GM21576 (cell line): Measurements from ENCODE around the gene AKTIP.
"Not testable (repeated sequence)": the region's sequence is repeated elsewhere in the genome, so short reads cannot be mapped to it uniquely, and the experiment has no call there.

ENCODE experiments used
- ATAC-seq: cut with Tn5 transposase; IDR thresholded peaks from one replicate; pipeline ENCODE4 v1.9.1; 2021; ENCODE audit warnings: mild to moderate bottlenecking, moderate library complexity; ENCODE audit not compliant: unreplicated experiment

AKTIP gene

DNA sequence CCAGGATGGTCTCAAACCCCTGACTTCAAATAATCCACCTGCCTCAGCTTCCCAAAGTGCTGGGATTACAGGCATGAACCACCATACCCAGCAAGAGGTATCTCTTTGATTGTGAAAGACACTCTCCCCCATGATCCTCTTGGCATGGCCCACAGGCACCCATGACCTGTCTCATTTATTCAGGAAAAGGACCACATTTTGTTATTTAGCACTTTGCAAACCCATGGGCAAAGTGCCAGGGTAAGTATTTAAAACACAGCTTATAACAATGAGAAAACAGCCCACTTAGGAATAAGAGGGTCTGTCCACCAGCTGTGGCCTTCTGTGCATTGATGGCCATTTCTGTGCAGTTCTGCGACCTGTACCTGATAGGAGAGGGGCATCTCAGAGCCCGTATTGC lies 12.8 kb upstream of the AKTIP start:
- no peak for ATAC-seq

- ATAC-seq, result no peak
Observed at GRCh38 chr16:53515259-53515658, 12.2 kb upstream of the AKTIP start.

DNA sequence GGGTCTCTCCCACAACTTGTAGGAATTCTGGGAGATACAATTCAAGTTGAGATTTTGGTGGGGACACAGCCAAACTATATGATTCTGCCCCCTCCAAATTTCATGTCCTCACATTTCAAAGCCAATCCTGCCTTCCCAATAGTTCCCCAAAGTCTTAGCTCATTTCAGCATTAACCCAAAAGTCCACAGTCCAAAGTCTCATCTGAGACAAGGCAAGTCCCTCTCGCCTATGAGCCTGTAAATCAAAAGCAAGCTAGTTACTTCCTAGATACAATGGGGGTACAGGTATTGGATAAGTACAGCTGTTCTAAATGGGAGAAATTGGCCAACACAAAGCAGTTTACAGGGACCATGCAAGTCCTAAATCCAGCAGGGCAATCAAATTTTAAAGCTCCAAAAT lies 9.8 kb upstream of the AKTIP start:
- not testable (repeated sequence) for ATAC-seq

GRCh38 chr16:53511403-53512280 lies 8.6 kb upstream of the AKTIP start:
- ATAC-seq, result no peak

GRCh38 chr16:53511084-53511402 lies 8.0 kb upstream of the AKTIP start:
- no peak for ATAC-seq

DNA sequence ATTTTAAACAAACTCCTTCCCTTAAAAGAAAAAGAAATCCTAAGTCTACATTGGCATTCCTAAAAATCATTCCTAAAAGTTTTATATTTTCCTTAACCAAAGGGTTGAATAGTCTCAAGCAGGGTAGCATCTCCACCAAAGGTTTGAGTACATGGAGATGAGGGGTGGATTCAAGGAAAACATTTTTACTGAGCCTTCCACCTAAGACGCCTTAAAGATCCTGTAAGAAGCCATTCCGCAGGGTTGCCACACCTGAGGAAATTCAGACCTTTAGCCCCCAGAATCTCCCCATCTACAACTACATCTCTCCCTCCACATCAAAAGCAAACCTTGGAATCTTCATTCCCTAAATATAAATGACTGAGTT lies 7.7 kb upstream of the AKTIP start:
- ATAC-seq, result no peak

- ATAC-seq, result no peak
Observed at GRCh38 chr16:53509906-53510703, 7.1 kb upstream of the AKTIP start.

DNA sequence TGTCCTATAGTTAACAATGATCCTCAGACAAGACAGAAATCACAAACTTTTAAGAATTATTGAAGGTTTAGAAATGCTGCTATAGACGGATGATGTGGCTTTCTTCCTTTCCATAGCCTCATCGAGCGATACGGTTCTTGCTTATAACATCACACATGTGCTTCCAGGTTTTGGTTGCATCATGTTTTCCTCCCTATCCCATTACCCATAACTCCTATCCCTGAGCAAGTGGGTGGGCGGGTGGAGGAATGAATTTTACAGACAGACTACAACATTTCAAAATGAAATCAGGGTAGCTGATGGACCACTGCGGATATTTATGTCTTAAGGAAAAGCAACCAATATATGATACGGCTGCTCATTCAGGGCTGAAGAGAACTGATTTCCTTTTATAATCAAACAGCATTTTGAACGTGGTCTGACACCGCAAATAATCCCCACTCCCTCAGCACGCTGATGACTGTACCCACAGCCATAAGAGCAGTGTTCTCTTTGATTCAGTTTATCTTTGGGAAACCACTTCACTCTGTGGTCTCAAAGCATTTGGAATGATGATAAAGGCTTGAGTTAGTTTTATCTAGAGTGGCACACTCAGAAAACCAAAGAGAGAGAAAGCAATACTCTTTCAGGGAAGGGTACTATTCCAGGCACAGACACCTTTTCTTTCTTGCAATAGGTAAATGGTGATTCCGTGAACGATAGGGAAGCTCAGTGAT lies 4.6 kb upstream of the AKTIP start:
- ATAC-seq, result no peak

GRCh38 chr16:53506254-53506653 lies 3.2 kb upstream of the AKTIP start:
- ATAC-seq, result no peak

GRCh38 chr16:53504665-53505064 lies 1.7 kb upstream of the AKTIP start:
- ATAC-seq, result no peak

GRCh38 chr16:53503991-53504663 lies 1.1 kb upstream of the AKTIP start:
- no peak for ATAC-seq

DNA sequence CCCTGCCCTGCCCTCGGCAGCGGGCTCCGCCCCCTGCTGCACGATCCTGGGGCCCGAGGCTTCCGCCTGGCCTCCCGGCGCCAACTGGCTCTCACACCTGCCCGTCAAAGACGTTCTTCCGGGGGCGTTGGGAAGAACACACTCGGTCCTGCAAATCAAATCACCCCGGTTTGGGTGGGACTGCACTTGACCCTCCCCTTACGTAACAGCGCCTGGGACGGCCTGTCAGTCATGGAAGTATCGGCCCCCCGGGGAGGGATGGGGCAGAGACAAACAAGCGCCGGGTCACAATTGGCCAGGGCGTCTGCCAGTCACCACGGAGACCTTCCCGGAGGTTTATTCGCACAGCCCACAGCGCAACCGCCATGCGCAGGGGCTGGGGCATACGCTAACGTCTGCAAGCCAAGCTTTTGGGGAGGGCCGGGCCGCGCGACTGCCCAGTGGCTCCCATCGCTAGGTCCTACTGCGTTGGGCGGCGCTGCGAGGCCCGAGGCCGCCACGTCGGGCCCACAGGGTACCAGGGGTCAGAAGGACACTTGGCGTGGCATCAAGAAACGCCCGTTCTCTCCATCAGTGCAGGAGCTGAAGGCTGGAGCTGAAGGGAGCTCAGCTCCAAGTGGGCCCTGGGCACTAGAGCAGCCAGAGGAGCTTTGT lies 388 bp upstream of the AKTIP start:
- peak; percentile 95 for ATAC-seq

DNA sequence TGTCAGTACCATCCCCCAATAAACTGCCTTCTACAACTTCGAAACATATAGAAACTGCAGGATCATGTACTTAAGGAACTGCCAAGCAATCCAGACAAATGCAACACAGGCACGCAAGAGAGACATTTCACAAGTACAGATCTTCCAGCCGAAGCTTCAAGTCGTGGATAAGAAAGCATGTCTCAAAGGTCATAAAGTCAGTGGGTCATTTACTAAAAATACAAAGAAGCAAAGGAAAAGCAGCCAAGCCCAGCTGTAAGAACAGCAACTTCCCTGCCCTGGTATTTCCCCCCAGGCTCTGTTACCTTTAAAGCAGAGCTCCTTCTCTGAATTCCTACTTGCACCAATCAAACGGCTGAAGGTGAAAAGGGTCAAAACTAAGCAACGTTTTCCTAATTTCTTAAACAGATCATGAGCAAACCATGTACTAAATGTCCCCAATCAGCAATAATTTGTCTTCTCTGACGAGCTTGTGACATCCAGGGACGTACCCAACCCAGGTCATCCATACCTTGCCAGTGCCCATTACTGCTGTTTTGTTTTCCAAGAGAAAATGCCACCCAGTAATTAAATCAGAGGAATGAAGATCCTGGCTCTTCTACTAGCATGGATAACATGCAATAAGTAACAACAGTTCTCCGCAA lies 1.7 kb downstream of the AKTIP start:
- no peak for ATAC-seq

GRCh38 chr16:53498984-53499383 lies 4.0 kb downstream of the AKTIP start:
- no peak for ATAC-seq

DNA sequence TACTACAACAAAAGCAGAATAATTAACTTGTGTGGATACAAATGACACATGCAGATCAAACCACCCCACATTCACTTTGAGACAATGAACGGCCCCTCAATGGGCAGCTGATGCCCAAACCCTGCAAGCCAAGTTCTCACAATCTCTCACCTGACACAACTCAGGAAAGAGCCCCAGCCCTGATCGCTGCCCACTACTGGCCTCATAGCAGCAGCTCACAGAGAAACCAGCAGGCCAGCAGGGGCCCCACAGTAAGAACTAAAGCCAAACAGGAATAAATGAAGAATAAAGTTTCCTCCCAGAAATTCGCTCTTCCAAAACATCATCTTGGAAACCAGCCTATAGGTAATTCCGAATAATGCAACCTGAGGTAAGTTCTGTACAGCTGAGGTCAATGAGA lies 7.7 kb downstream of the AKTIP start:
- no peak for ATAC-seq

DNA sequence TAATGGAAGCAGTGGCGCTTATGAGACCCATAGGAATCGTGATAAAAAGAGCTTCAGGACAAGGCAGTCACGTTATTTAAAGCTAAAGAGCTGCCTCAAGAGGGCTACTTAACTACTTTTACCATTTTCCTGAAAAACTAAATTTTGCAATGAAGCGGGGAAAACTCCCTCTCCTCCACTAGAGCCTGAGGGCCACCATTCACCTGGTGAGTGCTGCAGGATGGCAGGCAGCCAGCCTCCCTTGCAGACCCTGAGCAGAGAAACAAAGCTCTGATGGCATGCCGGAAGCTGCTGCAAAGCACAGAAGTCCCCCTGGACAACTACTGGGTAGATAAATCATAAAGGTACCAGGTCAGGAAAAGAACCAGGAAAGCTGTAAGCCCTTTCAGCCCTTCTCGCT lies 8.4 kb downstream of the AKTIP start:
- ATAC-seq, result no peak

DNA sequence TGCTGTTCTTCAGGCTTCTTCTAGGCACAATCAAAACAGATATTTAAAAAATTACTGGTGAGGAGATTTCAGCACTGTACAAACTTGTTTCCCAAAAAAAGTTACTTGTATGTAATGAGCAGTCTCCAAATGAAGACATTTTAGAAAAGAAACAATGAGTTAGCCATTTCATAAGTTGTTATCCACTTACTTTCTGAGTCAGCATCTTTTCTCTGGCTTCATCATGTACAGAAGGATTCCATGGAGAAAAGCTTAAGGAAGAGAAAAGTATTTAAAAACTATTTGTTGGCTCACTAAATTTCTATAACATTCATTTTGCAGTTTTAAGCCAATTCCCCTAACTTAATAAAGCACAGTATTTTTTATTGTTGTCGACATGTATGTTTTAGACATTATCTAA lies 10.5 kb downstream of the AKTIP start:
- no peak for ATAC-seq

GRCh38 chr16:53489755-53490154 lies 13.3 kb downstream of the AKTIP start:
- no peak for ATAC-seq

- ATAC-seq, result no peak
Observed at GRCh38 chr16:53486230-53486629, 16.8 kb downstream of the AKTIP start.

GRCh38 chr16:53484542-53484941 lies 18.5 kb downstream of the AKTIP start:
- no peak for ATAC-seq
